GM20000 (cell line): Measurements from ENCODE around the gene SUN1.
"Not testable (repeated sequence)": the region's sequence is repeated elsewhere in the genome, so short reads cannot be mapped to it uniquely, and the experiment has no call there.

ENCODE experiments used
- DNase-seq: peaks from one replicate; pipeline ENCODE4 v3.0.0; 2012; ENCODE audit warnings: low spot score
- CTCF ChIP-seq: IDR thresholded peaks from 2 replicates; pipeline ENCODE4 v1.5.1; 2012; ENCODE audit warnings: mild to moderate bottlenecking, control low read depth; ENCODE audit errors: extremely low read depth, missing control alignments

The SUN1 gene

DNA sequence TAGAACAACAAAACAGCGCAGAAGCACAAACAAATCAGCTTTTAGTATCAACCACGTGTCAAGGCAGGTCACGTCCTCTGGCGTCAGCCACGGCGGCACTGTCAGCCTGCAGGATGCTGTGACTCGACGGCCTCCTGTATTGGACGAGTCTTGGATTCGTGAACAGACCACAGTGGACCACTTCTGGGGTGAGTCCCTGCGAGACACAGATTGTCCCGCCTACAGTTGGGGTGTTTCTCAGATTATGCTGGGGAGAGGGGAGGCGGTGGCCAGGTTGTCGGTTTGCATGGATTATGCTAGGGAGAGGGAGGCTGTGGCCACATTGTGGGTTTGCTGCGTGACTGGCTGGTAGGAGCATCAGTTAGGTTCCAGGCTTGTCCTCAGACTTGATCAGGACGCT, 9.7 kb downstream of the SUN1 start:
- no peak for TF ChIP-seq CTCF
- no peak for DNase-seq

- DNase-seq, result no peak
- TF ChIP-seq CTCF, result no peak
Measured at GRCh38 chr7:842431-843031, 10.3 kb downstream of the SUN1 start.

- TF ChIP-seq CTCF, result no peak
- DNase-seq, result no peak
Measured at GRCh38 chr7:843230-843629, 11.0 kb downstream of the SUN1 start.

GRCh38 chr7:844043-844442, 11.8 kb downstream of the SUN1 start:
- no peak for TF ChIP-seq CTCF
- no peak for DNase-seq

DNA sequence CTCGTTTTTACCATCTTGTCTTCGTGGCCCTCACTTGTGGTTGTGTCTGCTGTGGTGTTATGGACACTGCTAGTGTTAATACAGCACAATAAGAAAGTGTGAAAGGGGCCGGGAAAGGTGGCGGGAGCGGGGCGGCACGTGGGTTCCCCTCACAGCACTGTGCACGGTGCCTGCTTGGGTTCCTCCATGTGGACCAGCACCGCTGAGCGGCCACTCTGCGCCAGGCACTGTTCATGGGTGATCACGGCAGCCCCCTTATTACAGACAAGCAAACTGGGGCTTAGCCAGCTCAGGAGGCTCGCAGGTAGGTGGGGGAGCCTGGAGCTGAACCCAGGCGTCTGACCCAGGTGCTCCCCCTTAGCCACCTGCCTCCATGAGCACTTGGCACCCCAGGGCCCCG, 12.2 kb downstream of the SUN1 start:
- no peak for TF ChIP-seq CTCF
- DNase-seq, result no peak

- TF ChIP-seq CTCF, result no peak
- DNase-seq, result no peak
Measured at GRCh38 chr7:845091-845490, 12.8 kb downstream of the SUN1 start.

DNA sequence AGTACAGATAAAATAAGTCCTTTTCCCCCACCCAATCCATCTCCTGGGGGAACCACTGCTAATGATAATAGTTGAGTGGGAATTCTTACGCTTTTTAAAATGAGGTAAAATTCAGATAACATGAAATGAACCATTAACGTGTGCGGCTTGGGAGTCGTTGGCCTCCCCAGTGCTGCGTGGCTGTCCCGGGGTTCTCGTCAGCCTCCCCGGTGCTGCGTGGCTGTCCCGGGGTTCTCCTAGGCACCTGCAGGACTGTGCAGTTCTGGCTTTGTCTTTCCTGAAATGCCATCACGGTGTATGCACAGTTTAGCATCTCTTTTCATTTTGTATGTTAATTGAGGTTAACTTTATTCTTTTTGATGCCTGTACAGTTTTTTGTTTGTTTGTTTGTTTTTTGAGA, 13.5 kb downstream of the SUN1 start:
- no peak for DNase-seq
- TF ChIP-seq CTCF, result no peak

DNA sequence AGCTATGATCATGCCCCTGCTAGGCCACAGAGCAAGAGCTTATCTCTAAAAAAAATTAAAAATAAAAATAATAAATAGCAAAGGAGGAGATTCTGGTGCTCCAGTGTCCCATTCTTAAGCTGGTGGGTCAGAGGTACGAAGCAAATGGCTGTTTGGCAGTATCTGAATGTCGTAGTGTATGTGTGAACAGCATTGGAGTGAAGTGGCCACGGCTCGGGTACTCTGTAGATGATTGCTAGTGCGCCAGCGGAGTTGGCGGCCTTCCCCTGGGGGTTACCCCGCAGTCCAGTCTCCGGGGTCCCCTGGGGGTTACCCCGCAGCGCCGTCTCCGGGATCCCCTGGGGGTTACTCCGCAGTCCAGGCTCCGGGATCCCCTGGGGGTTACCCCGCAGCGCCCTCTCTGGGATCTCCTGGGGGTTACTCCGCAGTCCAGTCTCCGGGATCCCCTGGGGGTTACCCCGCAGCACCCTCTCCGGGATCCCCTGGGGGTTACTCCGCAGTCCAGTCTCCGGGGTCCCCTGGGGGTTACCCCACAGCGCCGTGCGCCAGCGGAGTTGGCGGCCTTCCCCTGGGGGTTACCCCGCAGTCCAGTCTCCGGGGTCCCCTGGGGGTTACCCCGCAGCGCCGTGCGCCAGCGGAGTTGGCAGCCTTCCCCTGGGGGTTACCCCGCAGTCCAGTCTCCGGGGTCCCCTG, 14.8 kb downstream of the SUN1 start:
- DNase-seq, result not testable (repeated sequence)

GRCh38 chr7:847728-848127, 15.5 kb downstream of the SUN1 start:
- not testable (repeated sequence) for DNase-seq
